Measurements from ENCODE around the gene SRP9.

GRCh38 chr1:225754940-225755641 lies 22.5 kb upstream of the SRP9 start:
- TF ChIP-seq, protein P1, sequence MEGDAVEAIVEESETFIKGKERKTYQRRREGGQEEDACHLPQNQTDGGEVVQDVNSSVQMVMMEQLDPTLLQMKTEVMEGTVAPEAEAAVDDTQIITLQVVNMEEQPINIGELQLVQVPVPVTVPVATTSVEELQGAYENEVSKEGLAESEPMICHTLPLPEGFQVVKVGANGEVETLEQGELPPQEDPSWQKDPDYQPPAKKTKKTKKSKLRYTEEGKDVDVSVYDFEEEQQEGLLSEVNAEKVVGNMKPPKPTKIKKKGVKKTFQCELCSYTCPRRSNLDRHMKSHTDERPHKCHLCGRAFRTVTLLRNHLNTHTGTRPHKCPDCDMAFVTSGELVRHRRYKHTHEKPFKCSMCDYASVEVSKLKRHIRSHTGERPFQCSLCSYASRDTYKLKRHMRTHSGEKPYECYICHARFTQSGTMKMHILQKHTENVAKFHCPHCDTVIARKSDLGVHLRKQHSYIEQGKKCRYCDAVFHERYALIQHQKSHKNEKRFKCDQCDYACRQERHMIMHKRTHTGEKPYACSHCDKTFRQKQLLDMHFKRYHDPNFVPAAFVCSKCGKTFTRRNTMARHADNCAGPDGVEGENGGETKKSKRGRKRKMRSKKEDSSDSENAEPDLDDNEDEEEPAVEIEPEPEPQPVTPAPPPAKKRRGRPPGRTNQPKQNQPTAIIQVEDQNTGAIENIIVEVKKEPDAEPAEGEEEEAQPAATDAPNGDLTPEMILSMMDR (IDR thresholded peaks at IDR 0.05), result no peak
- TF ChIP-seq POLR2A (IDR thresholded peaks at IDR 0.05), result no peak
